Body of pancreas (tissue), 4 donors: ENCODE data around the gene IDI1.

ENCODE experiments used
- POLR2A ChIP-seq, 3 donors: fragments of 450-650 bp; IDR thresholded peaks; one replicate each; pipeline ENCODE4 v1.6.1; 2016; ENCODE audit warnings: antibody characterized with exemption in 3 of 3, mild to moderate bottlenecking in 2 of 3
- TF ChIP-seq, protein P1 (sequence below), 7 experiments: fragments of 450-650 bp in 4 of 7; fragments of 200-600 bp in 3 of 7; sonication (generic) in 3 of 7; IDR thresholded peaks; one replicate each; pipeline ENCODE4 v1.5.1; 2016 to 2019; ENCODE audit warnings: antibody characterized with exemption in 7 of 7

- TF ChIP-seq POLR2A (IDR thresholded peaks at IDR 0.05) = no peak
- TF ChIP-seq, protein P1, sequence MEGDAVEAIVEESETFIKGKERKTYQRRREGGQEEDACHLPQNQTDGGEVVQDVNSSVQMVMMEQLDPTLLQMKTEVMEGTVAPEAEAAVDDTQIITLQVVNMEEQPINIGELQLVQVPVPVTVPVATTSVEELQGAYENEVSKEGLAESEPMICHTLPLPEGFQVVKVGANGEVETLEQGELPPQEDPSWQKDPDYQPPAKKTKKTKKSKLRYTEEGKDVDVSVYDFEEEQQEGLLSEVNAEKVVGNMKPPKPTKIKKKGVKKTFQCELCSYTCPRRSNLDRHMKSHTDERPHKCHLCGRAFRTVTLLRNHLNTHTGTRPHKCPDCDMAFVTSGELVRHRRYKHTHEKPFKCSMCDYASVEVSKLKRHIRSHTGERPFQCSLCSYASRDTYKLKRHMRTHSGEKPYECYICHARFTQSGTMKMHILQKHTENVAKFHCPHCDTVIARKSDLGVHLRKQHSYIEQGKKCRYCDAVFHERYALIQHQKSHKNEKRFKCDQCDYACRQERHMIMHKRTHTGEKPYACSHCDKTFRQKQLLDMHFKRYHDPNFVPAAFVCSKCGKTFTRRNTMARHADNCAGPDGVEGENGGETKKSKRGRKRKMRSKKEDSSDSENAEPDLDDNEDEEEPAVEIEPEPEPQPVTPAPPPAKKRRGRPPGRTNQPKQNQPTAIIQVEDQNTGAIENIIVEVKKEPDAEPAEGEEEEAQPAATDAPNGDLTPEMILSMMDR (IDR thresholded peaks at IDR 0.05) = no peak
Observed at GRCh38 chr10:1094112-1095057, 45.5 kb upstream of the IDI1 start.
